ENCODE data around the gene SPDEF.

Gene SPDEF

GRCh38 chr6:34537922-34538550 is 18.1 kb downstream of the SPDEF start:
- Histone ChIP-seq H3K9me3 (ENCODE audit: control extremely low read depth in 1 of 5, control insufficient read depth in 4 of 5, insufficient read depth in 2 of 5, low read depth in 1 of 5, low read length in 4 of 5) (no peaks in the 10 kb centered on the region), H3K4me3 (ENCODE audit: control insufficient read depth in 1 of 7, extremely low read depth in 1 of 7, insufficient read depth in 4 of 7, low read depth in 2 of 7, low read length in 6 of 7) (no peak overlapping the region), H3K27me3 (replicated peaks in 2 of 5; ENCODE audit: control insufficient read depth in 4 of 5, insufficient read depth in 5 of 5, low read length in 4 of 5) (no peaks in the 10 kb centered on the region), H3K36me3 (ENCODE audit: control insufficient read depth in 4 of 4, insufficient read depth in 4 of 4, low read length in 3 of 4) (no peaks in the 10 kb centered on the region), H3K27ac (ENCODE audit: insufficient read depth in 1 of 2, low read depth in 1 of 2, low read length in 2 of 2, poor library complexity in 1 of 2, severe bottlenecking in 2 of 2) (no peak overlapping the region), H3K4me1 (ENCODE audit: control extremely low read depth in 1 of 4, control insufficient read depth in 4 of 4, insufficient read depth in 4 of 4, low read length in 3 of 4) (no peaks in the 10 kb centered on the region)
- no peak for DNase-seq
- CTCF ChIA-PET = interaction anchor here (0.9 kb wide), 1 partner anchor 10 kb away, joined by 4 read pairs; no protein-coding TSS in a partner anchor
- POLR2A ChIA-PET = no interaction called here
- WGBS (ENCODE audit: insufficient coverage) = 96% methylated on average over 15 of the region's 19 CpGs

GRCh38 chr6:34536959-34537848 is 18.9 kb downstream of the SPDEF start:
- Histone ChIP-seq H3K9me3 (ENCODE audit: control extremely low read depth in 1 of 5, control insufficient read depth in 4 of 5, insufficient read depth in 2 of 5, low read depth in 1 of 5, low read length in 4 of 5) (no peaks in the 10 kb centered on the region), H3K4me3 (ENCODE audit: control insufficient read depth in 1 of 7, extremely low read depth in 1 of 7, insufficient read depth in 4 of 7, low read depth in 2 of 7, low read length in 6 of 7) (no peak overlapping the region), H3K36me3 (ENCODE audit: control insufficient read depth in 4 of 4, insufficient read depth in 4 of 4, low read length in 3 of 4) (no peaks in the 10 kb centered on the region), H3K27me3 (replicated peaks in 2 of 5; ENCODE audit: control insufficient read depth in 4 of 5, insufficient read depth in 5 of 5, low read length in 4 of 5) (no peaks in the 10 kb centered on the region), H3K4me1 (ENCODE audit: control extremely low read depth in 1 of 4, control insufficient read depth in 4 of 4, insufficient read depth in 4 of 4, low read length in 3 of 4) (no peaks in the 10 kb centered on the region), H3K27ac (ENCODE audit: insufficient read depth in 1 of 2, low read depth in 1 of 2, low read length in 2 of 2, poor library complexity in 1 of 2, severe bottlenecking in 2 of 2) (no peak overlapping the region)
- 98% methylated on average over 13 of the region's 15 CpGs for WGBS (ENCODE audit: insufficient coverage)
- CTCF ChIA-PET = interaction anchor here (1.8 to 2.7 kb wide), 2 partner anchors 10 to 58 kb away, joined by 4 to 9 read pairs; no protein-coding TSS in a partner anchor
- POLR2A ChIA-PET = no interaction called here
- no peak for DNase-seq

- H3K36me3 ChIP-seq (ENCODE audit: control insufficient read depth in 4 of 4, insufficient read depth in 4 of 4, low read length in 3 of 4) = no peaks in the 10 kb centered on the region
- H3K9me3 ChIP-seq (ENCODE audit: control extremely low read depth in 1 of 5, control insufficient read depth in 4 of 5, insufficient read depth in 2 of 5, low read depth in 1 of 5, low read length in 4 of 5) = no peaks in the 10 kb centered on the region
- H3K27ac ChIP-seq (ENCODE audit: insufficient read depth in 1 of 2, low read depth in 1 of 2, low read length in 2 of 2, poor library complexity in 1 of 2, severe bottlenecking in 2 of 2) = no peak overlapping the region
- H3K4me3 ChIP-seq (ENCODE audit: control insufficient read depth in 1 of 7, extremely low read depth in 1 of 7, insufficient read depth in 4 of 7, low read depth in 2 of 7, low read length in 6 of 7) = no peak overlapping the region
- CTCF ChIA-PET = interaction anchor here (1.8 to 2.7 kb wide), 2 partner anchors 9 to 59 kb away, joined by 4 to 9 read pairs; no protein-coding TSS in a partner anchor
- no peaks in the 10 kb centered on the region for H3K4me1 ChIP-seq (ENCODE audit: control extremely low read depth in 1 of 4, control insufficient read depth in 4 of 4, insufficient read depth in 4 of 4, low read length in 3 of 4)
- no peak for DNase-seq
- no peaks in the 10 kb centered on the region for H3K27me3 ChIP-seq (replicated peaks in 2 of 5; ENCODE audit: control insufficient read depth in 4 of 5, insufficient read depth in 5 of 5, low read length in 4 of 5)
- WGBS (ENCODE audit: insufficient coverage) = 100% methylated on average over 1 of the region's 3 CpGs
- POLR2A ChIA-PET = no interaction called here
Measured at GRCh38 chr6:34536251-34536958, 19.7 kb downstream of the SPDEF start.

- Histone ChIP-seq H3K9me3 (ENCODE audit: control extremely low read depth in 1 of 5, control insufficient read depth in 4 of 5, insufficient read depth in 2 of 5, low read depth in 1 of 5, low read length in 4 of 5) (no peaks in the 10 kb centered on the region), H3K4me1 (ENCODE audit: control extremely low read depth in 1 of 4, control insufficient read depth in 4 of 4, insufficient read depth in 4 of 4, low read length in 3 of 4) (no peaks in the 10 kb centered on the region), H3K4me3 (ENCODE audit: control insufficient read depth in 1 of 7, extremely low read depth in 1 of 7, insufficient read depth in 4 of 7, low read depth in 2 of 7, low read length in 6 of 7) (no peak overlapping the region), H3K27me3 (replicated peaks in 2 of 5; ENCODE audit: control insufficient read depth in 4 of 5, insufficient read depth in 5 of 5, low read length in 4 of 5) (no peaks in the 10 kb centered on the region), H3K36me3 (ENCODE audit: control insufficient read depth in 4 of 4, insufficient read depth in 4 of 4, low read length in 3 of 4) (no peaks in the 10 kb centered on the region), H3K27ac (ENCODE audit: insufficient read depth in 1 of 2, low read depth in 1 of 2, low read length in 2 of 2, poor library complexity in 1 of 2, severe bottlenecking in 2 of 2) (no peak overlapping the region)
- ChIA-PET POLR2A (no interaction called here), CTCF (interaction anchor here (1.0 to 2.7 kb wide), 3 partner anchors 9 to 59 kb away, joined by 3 to 9 read pairs (median 4); no protein-coding TSS in a partner anchor)
- 96% methylated on average over 9 of the region's 11 CpGs for WGBS (ENCODE audit: insufficient coverage)
- no peak for DNase-seq
Measured at GRCh38 chr6:34535646-34536045, 20.5 kb downstream of the SPDEF start.

GRCh38 chr6:34535199-34535598 is 20.9 kb downstream of the SPDEF start:
- ChIA-PET CTCF (interaction anchor here (1.0 to 2.7 kb wide), 2 partner anchors 8 to 41 kb away, joined by 3 to 9 read pairs; no protein-coding TSS in a partner anchor), POLR2A (no interaction called here)
- H3K27me3 ChIP-seq (replicated peaks in 2 of 5; ENCODE audit: control insufficient read depth in 4 of 5, insufficient read depth in 5 of 5, low read length in 4 of 5) = no peaks in the 10 kb centered on the region

GRCh38 chr6:34534656-34535055 is 21.5 kb downstream of the SPDEF start:
- Histone ChIP-seq H3K4me3 (ENCODE audit: control insufficient read depth in 1 of 7, extremely low read depth in 1 of 7, insufficient read depth in 4 of 7, low read depth in 2 of 7, low read length in 6 of 7) (no peak overlapping the region), H3K36me3 (ENCODE audit: control insufficient read depth in 4 of 4, insufficient read depth in 4 of 4, low read length in 3 of 4) (no peaks in the 10 kb centered on the region), H3K27ac (ENCODE audit: insufficient read depth in 1 of 2, low read depth in 1 of 2, low read length in 2 of 2, poor library complexity in 1 of 2, severe bottlenecking in 2 of 2) (no peak overlapping the region), H3K4me1 (ENCODE audit: control extremely low read depth in 1 of 4, control insufficient read depth in 4 of 4, insufficient read depth in 4 of 4, low read length in 3 of 4) (no peaks in the 10 kb centered on the region), H3K9me3 (ENCODE audit: control extremely low read depth in 1 of 5, control insufficient read depth in 4 of 5, insufficient read depth in 2 of 5, low read depth in 1 of 5, low read length in 4 of 5) (no peaks in the 10 kb centered on the region), H3K27me3 (replicated peaks in 2 of 5; ENCODE audit: control insufficient read depth in 4 of 5, insufficient read depth in 5 of 5, low read length in 4 of 5) (no peaks in the 10 kb centered on the region)
- ChIA-PET CTCF (interaction anchor here (1.0 kb wide), 1 partner anchor 41 kb away, joined by 3 read pairs; no protein-coding TSS in a partner anchor), POLR2A (no interaction called here)
- DNase-seq = no peak
- WGBS (ENCODE audit: insufficient coverage) = 95% methylated on average over 11 of the region's 16 CpGs

More at GRCh38 chr6:34535199-34535598, 20.9 kb downstream of the SPDEF start:
- Histone ChIP-seq H3K36me3 (ENCODE audit: control insufficient read depth in 4 of 4, insufficient read depth in 4 of 4, low read length in 3 of 4) (no peaks in the 10 kb centered on the region), H3K27ac (ENCODE audit: insufficient read depth in 1 of 2, low read depth in 1 of 2, low read length in 2 of 2, poor library complexity in 1 of 2, severe bottlenecking in 2 of 2) (no peak overlapping the region), H3K9me3 (ENCODE audit: control extremely low read depth in 1 of 5, control insufficient read depth in 4 of 5, insufficient read depth in 2 of 5, low read depth in 1 of 5, low read length in 4 of 5) (no peaks in the 10 kb centered on the region), H3K4me3 (ENCODE audit: control insufficient read depth in 1 of 7, extremely low read depth in 1 of 7, insufficient read depth in 4 of 7, low read depth in 2 of 7, low read length in 6 of 7) (no peak overlapping the region), H3K4me1 (ENCODE audit: control extremely low read depth in 1 of 4, control insufficient read depth in 4 of 4, insufficient read depth in 4 of 4, low read length in 3 of 4) (no peaks in the 10 kb centered on the region)
- 90% methylated on average over 2 of the region's 6 CpGs for WGBS (ENCODE audit: insufficient coverage)
- no peak for DNase-seq

Data from common myeloid progenitor, CD34-positive (primary cell).